HG03558 (cell line): ENCODE measurements around the gene S100A12.

Experiments used
- ATAC-seq: cut with Tn5 transposase; IDR thresholded peaks from one replicate; pipeline ENCODE4 v1.9.1; 2021; ENCODE audit warnings: moderate number of reproducible peaks; ENCODE audit not compliant: unreplicated experiment; ENCODE audit errors: extremely low read depth

The S100A12 gene

GRCh38 chr1:153397051-153397923 is 21.9 kb upstream of the S100A12 start:
- ATAC-seq = no peak

GRCh38 chr1:153396461-153396860 is 21.0 kb upstream of the S100A12 start:
- no peak for ATAC-seq

- no peak for ATAC-seq
These were observed 20.4 kb upstream of the S100A12 start for GRCh38 chr1:153395776-153396175.

GRCh38 chr1:153395136-153395685 is 19.8 kb upstream of the S100A12 start:
- ATAC-seq = no peak

GRCh38 chr1:153394391-153394790 is 19.0 kb upstream of the S100A12 start:
- no peak for ATAC-seq

- no peak for ATAC-seq
These were observed 18.5 kb upstream of the S100A12 start for GRCh38 chr1:153393926-153394325.

- ATAC-seq = no peak
These were observed 17.4 kb upstream of the S100A12 start for GRCh38 chr1:153392822-153393221.

- ATAC-seq = no peak
These were observed 16.8 kb upstream of the S100A12 start for GRCh38 chr1:153392258-153392657.

GRCh38 chr1:153390938-153391710 is 15.7 kb upstream of the S100A12 start, which contains the start of gene S100A8:
Gene S100A8 (minus strand): TSS chr1:153391073. CDS start chr1:153390535, 538 bp downstream.
- no peak for ATAC-seq

GRCh38 chr1:153389973-153390879 is 14.8 kb upstream of the S100A12 start:
- no peak for ATAC-seq

GRCh38 chr1:153389401-153389800 is 14.0 kb upstream of the S100A12 start:
- ATAC-seq = no peak

- ATAC-seq = no peak
These were observed 12.4 kb upstream of the S100A12 start for GRCh38 chr1:153387785-153388184.

GRCh38 chr1:153387001-153387400 is 11.6 kb upstream of the S100A12 start:
- no peak for ATAC-seq

GRCh38 chr1:153386500-153386901 is 11.1 kb upstream of the S100A12 start:
- ATAC-seq = no peak

- ATAC-seq = no peak
These were observed 9.6 kb upstream of the S100A12 start for GRCh38 chr1:153384958-153385580.

GRCh38 chr1:153380711-153381110 is 5.3 kb upstream of the S100A12 start:
- ATAC-seq = no peak

- ATAC-seq = no peak
These were observed 4.2 kb upstream of the S100A12 start for GRCh38 chr1:153379591-153379990.

- no peak for ATAC-seq
These were observed 1.4 kb downstream of the S100A12 start for GRCh38 chr1:153374071-153374470.

- ATAC-seq = no peak
These were observed 2.9 kb downstream of the S100A12 start for GRCh38 chr1:153372571-153372970.

- no peak for ATAC-seq
These were observed 4.2 kb downstream of the S100A12 start for GRCh38 chr1:153371231-153371630.
